Activated CD8-positive, alpha-beta memory T cell treated with anti-CD3 and anti-CD28 coated beads for 36 hours (primary cell): ENCODE results near the gene THOC5. TPM values are rescaled to one million over a fixed set of nuclear protein-coding genes. Genes with fewer than 3 reads are reported as not detected.

Source experiments
- CTCF ChIA-PET: fragments of 350-600 bp; sonication (Branson Sonifier 250); formaldehyde crosslinking; loops from one replicate; lab custom pipeline; 2021; ENCODE audit warnings: antibody characterized with exemption; lab: Charles Lee
- POLR2A ChIA-PET: fragments of 350-600 bp; sonication (Branson Sonifier 250); formaldehyde crosslinking; loops from one replicate; lab custom pipeline; 2021; ENCODE audit warnings: antibody characterized with exemption; lab: Charles Lee
- total RNA-seq, 2 experiments: library from RNA; stranded (reverse); gene quantifications; one replicate each; pipeline ENCODE4 v1.2.3, GENCODE V29; 2021

THOC5 gene
- total RNA-seq, 2 experiments from 2014 or later, result 60.6 to 65.2 TPM

GRCh38 chr22:29481265-29482000 lies 72.1 kb downstream of the THOC5 start:
- CTCF ChIA-PET, result no interaction called here

GRCh38 chr22:29480512-29481264 lies 72.9 kb downstream of the THOC5 start:
- ChIA-PET CTCF (no interaction called here), POLR2A (interaction anchor here (0.5 kb wide), 1 partner anchor 218 kb away, joined by 3 read pairs; no protein-coding TSS in a partner anchor)

More at GRCh38 chr22:29481265-29482000, 72.1 kb downstream of the THOC5 start:
- POLR2A ChIA-PET, result no interaction called here

- ChIA-PET POLR2A (interaction anchor here (0.5 kb wide), 1 partner anchor 217 kb away, joined by 3 read pairs; no protein-coding TSS in a partner anchor), CTCF (no interaction called here)
Measured at GRCh38 chr22:29480262-29480511, 73.4 kb downstream of the THOC5 start.

- POLR2A ChIA-PET, result interaction anchor here (0.5 kb wide), 1 partner anchor 217 kb away, joined by 3 read pairs; no protein-coding TSS in a partner anchor
Measured at GRCh38 chr22:29479417-29480261, 73.9 kb downstream of the THOC5 start, which contains the start of gene NEFH. NEFH (plus strand) TSS chr22:29480218; CDS start chr22:29480263, 45 bp downstream.

GRCh38 chr22:29478326-29479276 lies 75.0 kb downstream of the THOC5 start:
- ChIA-PET POLR2A (no interaction called here), CTCF (no interaction called here)

More at GRCh38 chr22:29479417-29480261, 73.9 kb downstream of the THOC5 start, which contains the start of gene NEFH:
- CTCF ChIA-PET, result no interaction called here

GRCh38 chr22:29477723-29478318 lies 75.7 kb downstream of the THOC5 start:
- CTCF ChIA-PET, result no interaction called here

GRCh38 chr22:29476116-29476515 lies 77.4 kb downstream of the THOC5 start:
- POLR2A ChIA-PET, result no interaction called here
- CTCF ChIA-PET, result no interaction called here

More at GRCh38 chr22:29477723-29478318, 75.7 kb downstream of the THOC5 start:
- POLR2A ChIA-PET, result no interaction called here

- CTCF ChIA-PET, result interaction anchor here (0.6 kb wide), 1 partner anchor 17 kb away, joined by 4 read pairs; no protein-coding TSS in a partner anchor
- POLR2A ChIA-PET, result no interaction called here
Measured at GRCh38 chr22:29475550-29475949, 78.0 kb downstream of the THOC5 start.

- CTCF ChIA-PET, result interaction anchor here (0.6 kb wide), 1 partner anchor 118 kb away, joined by 3 read pairs; no protein-coding TSS in a partner anchor
- POLR2A ChIA-PET, result no interaction called here
Measured at GRCh38 chr22:29473001-29473400, 80.6 kb downstream of the THOC5 start.

- POLR2A ChIA-PET, result no interaction called here
- CTCF ChIA-PET, result interaction anchor here (0.6 to 1.2 kb wide), 3 partner anchors 13 to 36 kb away, joined by 3 to 4 read pairs (median 3); no protein-coding TSS in a partner anchor
Measured at GRCh38 chr22:29470159-29470855, 83.2 kb downstream of the THOC5 start.

- CTCF ChIA-PET, result interaction anchor here (1.0 kb wide), 1 partner anchor 14 kb away, joined by 4 read pairs; no protein-coding TSS in a partner anchor
- POLR2A ChIA-PET, result no interaction called here
Measured at GRCh38 chr22:29469755-29470154, 83.8 kb downstream of the THOC5 start.

GRCh38 chr22:29464581-29464980 lies 89.0 kb downstream of the THOC5 start:
- ChIA-PET POLR2A (no interaction called here), CTCF (no interaction called here)

- POLR2A ChIA-PET, result no interaction called here
Measured at GRCh38 chr22:29463629-29464028, 89.9 kb downstream of the THOC5 start.

GRCh38 chr22:29461263-29461662 lies 92.3 kb downstream of the THOC5 start:
- CTCF ChIA-PET, result no interaction called here
- POLR2A ChIA-PET, result no interaction called here

More at GRCh38 chr22:29463629-29464028, 89.9 kb downstream of the THOC5 start:
- CTCF ChIA-PET, result no interaction called here

GRCh38 chr22:29459773-29460172 lies 93.8 kb downstream of the THOC5 start:
- ChIA-PET CTCF (no interaction called here), POLR2A (no interaction called here)

GRCh38 chr22:29458551-29458950 lies 95.0 kb downstream of the THOC5 start:
- ChIA-PET CTCF (interaction anchor here (0.8 kb wide), 1 partner anchor 17 kb away, joined by 4 read pairs; no protein-coding TSS in a partner anchor), POLR2A (no interaction called here)

GRCh38 chr22:29457730-29458129 lies 95.8 kb downstream of the THOC5 start:
- ChIA-PET POLR2A (no interaction called here), CTCF (interaction anchor here (0.7 kb wide), 1 partner anchor 22 kb away, joined by 3 read pairs; no protein-coding TSS in a partner anchor)
